Measurements from ENCODE around the gene URI1.

Gene URI1

DNA sequence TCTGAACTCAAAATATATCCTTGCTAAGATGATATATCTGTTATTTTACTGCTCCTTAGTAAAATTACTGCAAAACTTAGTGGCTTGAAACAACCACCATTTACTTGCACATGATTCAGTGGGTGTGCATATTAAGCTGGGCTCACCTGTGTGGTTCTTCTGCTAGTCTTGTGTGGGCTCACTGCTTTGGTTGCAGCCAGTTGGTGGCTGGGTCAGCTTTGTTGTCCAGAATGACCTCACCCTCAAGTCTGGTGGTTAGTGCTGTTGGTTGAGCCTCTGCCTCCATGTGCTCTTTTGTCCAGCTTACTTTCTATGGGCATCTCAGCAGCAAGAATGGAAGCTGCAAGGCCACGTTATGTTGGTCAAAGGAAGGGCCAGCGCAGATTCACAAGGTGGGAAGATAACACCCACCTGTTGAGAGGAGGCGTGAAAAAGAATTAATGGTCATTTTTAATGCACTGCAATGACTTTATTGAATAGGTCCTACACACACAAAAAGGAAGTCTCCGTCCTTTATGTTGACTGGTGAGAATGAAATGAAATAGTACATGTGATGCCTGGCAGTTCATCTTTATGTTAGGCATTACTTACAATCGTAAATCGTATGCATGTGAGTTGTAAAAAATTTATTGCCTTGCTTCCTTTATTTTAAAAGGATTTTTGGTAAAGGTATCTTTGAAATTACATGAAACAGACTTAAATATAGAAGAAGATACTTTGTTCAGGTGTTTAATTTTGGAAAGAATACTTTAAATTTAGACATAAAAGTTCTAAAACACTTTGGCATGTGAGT is 34.3 kb downstream of the URI1 start:
- DNase-seq: no peak

DNA sequence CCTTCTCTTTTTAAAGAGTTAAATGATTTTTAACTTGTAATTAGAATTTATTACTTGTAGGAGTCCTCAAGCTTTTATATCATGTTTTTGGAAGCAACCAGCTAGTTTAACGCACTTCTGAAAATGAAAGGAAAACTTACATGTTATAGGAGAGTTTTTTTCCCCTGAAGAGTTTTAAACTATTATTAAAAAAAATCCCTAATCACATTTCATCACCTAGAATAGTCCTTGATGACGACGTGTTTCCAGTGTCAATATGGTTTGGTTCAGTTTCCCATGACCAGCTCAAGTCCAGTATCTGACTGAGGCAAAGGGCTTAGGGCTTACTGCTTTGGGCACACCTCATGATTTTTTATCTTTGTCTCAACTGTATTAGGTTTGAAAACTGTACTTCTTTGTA is 36.0 kb downstream of the URI1 start:
- DNase-seq: no peak

DNA sequence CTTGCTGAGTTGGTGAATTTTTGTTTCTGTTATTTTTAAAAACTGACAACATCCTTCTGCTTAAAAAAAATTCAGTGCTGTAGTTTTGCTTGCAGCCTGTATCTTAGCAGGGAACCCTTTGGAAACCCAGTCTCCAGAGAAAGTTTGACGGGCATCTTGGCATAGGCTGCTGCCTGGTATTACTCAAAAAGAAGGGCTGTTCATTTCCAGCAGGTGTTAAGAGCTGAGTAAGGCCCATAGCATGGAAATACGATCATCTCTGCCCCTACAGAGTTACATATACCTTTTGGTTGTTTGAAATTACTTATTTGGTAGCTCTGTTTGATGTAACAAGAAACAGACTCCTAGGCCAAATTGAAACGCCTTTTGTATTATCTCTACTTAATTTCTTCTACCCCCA is 41.5 kb downstream of the URI1 start:
- no peak for DNase-seq

DNA sequence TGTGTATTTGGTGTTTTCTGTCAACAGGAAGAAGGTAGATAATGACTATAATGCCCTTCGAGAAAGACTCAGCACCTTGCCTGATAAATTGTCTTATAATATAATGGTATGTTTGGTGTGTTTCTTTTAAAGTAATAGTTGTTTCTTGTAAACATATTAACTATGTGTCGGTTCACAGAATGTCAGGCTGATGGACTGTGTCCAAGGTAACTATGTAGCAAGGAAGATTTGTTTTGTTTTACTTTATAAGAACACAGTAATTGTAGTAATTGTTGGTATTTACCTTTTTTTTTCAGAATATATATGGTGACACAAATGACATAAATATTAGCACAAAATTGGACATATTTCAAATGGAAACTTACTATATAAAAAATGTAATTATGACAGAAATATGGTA is 43.2 kb downstream of the URI1 start:
- DNase-seq: no peak

DNA sequence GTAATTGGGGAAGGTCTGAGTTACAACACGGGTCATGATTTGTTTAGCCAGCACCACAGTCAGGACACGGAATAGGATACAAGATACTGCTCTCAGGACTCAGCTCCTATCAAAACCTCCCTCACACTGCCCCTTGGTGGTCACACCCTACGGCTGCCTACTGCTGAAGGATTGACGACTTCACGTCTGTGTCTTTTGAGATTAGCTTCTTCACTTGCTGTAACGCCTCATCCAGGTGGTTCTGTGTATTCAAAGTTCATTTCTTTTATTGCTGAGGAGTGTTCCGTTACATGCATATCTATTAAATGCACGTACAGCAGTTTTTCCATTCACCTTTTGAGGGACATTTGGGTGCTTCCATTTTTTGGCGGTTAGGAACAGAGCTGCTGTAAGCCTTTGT is 46.3 kb downstream of the URI1 start:
- DNase-seq: no peak

DNA sequence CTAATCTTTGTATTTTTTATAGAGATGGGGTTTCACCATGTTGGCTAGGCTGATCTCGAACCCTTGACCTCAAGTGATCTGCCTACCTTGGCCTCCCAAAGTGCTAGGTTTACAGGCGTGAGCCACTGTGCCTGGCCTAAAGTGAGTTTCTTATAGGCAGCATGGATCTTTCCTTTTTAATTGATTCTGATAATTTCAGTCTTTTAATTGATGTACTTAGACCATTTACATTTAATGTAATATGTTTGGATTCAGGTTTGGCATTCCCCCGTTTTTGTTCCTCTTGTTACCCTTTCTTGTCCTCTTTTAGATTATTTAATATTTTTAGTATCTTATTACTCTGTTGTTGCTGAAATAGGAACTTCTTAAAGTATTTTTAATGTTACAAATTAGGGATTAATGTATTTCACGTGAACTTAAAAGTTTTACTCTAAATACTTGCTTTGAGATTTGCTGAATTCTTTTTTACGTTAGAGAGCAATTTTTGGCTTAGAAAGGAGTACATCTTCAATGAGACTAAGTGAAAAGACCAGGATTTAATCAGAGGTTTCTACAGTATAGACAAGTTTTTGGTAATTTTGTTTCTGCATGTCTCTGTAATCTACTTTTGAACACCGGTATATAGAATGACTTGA is 50.3 kb downstream of the URI1 start:
- DNase-seq: no peak

DNA sequence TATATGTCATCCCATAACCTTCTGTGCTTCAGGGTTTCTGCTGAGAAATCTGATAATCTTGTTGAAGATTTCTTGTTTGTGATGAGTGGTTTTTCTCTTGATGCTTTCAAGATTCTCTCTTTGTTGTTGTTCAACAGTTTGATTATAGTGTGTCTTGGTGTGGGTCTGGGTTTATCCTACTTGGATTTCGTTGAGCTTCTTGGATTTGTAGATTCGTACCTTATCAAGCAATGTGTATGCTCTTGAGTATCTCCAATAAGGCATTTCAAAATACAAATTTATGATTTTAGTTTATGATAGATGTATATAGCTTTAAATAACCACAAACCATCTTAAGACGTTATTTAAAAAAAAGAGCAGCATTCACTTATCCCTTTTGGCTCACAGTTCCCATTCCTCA is 57.5 kb downstream of the URI1 start:
- DNase-seq: no peak

DNA sequence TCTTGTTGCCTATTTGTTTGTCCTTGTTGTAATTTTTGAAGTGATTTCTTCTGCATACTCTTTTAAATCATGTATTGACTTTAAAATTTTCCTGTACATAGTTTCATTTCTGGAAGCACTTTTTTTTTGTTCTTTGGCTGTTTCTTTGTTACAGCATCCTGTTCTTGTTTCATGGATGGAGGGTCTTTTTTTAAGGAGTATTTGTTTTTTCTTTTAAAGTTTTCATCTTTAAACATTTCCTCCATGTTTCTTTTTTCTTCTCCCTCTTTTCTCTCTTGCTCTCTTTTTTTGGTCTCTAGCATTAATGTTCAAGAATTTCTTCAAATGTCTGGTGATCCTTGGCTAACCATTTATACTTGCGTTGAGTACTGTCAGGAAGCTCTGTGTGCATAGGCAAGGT is 58.8 kb downstream of the URI1 start:
- DNase-seq: no peak

DNA sequence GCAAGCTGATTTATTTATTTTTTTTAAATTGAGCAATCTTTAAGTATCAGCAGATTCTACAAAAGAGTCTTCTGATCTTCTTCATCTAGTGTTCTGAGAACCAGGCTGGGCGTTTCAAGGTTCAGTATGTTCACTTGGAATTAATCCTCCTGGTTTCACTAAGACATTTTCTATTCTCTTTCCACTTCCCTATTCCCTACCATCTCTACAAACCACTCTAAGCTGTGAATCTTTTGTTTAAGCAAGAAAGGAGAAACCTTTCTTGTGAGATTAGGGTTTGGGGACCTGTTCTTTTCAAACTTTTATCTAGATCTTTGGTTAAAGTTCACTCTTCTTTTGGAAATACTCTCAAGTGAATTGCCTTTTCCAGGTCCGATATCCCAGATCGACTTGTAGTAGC is 59.3 kb downstream of the URI1 start:
- DNase-seq: no peak

DNA sequence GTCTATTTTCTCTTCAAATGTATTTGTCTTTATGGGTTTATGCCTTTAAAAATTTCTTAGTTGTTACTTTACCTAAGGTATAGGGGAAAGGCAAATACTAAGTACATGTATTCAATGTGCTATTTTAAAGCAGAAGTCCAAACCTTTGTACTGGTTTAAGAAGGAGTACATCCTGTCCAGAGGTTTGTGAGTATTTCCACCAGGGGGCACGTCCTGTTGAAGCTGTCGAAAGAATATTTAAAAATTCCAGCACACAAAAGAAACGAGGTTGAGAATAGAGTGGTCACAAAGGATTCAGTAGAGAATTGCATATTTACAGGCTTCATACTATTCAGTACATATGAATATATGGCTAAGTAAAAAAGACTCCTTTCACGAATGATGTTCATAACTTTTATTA is 59.8 kb downstream of the URI1 start:
- DNase-seq: no peak

DNA sequence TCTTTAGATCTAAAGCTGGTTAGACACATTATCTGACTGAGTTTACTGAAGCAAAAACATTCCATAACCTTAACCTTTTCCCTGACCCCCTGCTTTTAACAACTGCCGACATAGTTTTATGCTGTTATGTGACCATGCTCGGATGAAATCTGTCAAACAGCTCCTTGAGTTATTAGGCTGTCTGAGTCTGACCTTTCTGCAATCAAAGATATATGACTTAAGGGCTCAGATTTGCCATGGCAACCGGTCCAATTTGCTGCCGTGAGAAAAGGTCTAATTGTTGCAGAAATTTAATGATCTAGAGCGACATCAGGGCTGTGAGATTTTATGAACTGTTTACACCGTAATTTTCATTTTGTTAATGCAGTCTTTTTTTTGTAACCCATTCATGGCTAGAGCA is 61.8 kb downstream of the URI1 start:
- no peak for DNase-seq

DNA sequence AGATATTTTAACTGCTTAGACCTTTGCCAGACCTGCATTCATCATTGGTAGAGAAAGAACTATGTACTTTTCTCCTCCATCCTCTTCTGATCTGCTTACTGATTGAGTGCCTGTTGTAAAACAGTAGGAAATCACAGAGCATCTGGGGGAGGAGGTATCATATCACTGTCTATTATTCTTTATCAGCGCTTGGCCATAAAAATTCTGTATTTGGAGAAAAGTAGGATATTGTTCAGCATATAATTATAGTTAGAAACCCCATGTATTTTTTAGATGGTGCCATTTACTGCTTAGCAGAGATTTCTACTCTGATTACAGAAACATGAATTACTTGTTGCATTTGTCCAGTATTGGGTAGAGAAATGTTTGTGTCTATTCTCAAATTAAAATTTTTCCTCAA is 62.4 kb downstream of the URI1 start:
- no peak for DNase-seq

DNA sequence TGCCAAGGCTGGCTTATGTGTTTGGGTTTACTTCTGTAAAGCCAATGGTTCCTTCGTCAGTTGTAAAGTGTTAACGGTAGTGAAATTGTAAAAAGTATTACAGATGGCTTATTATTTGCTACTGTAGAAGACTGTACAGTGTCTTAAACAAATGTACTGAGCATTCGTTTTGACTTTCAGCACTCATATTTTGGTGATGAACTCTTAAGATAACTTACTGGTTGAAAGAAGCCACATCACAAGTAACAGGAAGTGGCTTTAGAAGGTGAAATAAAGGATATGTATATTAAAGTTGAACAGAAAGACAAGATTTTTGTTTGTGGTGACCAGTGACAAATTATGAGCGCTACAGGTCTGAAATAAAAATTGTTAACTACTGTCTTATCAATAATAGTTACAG is 64.2 kb downstream of the URI1 start:
- DNase-seq: peak; percentile 23

DNA sequence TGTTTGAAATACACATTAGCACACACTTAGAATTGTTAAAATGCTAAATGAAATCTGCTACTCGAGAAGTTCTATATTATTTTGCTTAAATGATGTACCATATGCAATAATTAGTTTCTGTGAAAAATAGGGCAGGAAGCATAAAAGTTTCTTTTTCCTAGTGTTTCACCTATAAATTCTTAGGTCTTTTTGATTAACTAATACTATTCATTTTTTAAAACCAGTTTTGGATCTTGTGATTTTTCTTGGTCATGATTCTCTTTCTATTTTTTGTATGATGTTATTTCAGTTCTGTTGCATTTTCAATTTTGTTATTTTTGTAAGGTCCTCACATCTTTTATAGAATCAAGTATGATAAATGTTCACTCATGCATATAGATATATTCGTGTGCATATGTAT is 66.1 kb downstream of the URI1 start:
- no peak for DNase-seq

DNA sequence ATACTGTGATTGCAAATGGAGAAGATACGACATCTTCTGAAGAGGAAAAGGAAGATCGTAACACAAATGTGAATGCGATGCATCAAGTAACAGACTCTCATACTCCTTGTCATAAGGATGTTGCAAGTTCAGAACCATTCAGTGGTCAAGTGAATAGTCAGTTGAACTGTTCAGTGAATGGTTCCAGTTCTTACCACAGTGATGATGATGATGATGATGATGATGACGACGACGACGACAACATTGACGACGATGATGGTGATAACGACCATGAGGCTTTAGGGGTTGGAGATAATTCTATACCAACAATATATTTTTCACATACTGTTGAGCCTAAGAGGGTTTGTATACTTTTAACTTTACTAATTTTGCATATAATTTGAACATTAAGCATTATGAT is 67.0 kb downstream of the URI1 start:
- no peak for DNase-seq

DNA sequence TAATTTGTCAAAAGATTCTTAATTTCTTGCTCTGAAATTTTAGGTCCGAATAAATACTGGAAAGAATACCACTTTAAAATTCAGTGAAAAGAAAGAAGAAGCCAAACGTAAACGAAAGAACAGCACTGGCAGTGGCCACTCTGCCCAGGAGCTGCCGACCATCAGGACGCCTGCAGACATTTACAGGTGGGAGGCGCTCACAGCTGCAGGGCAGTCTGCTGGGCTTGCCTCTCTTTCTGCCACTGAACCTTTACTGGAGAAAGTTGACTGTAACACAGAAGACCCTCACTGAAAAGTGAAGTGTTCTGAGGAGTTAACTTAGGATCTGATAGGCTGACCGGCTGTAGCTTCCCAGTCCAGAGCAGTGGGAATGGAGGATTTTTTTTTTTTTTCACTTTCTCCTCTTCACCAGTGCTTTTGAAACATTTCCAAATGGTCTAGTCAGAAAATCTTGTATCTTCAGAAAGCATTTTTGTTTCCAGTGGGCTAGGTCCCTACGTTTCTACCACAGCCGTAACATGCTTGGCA is 69.1 kb downstream of the URI1 start:
- DNase-seq: no peak

DNA sequence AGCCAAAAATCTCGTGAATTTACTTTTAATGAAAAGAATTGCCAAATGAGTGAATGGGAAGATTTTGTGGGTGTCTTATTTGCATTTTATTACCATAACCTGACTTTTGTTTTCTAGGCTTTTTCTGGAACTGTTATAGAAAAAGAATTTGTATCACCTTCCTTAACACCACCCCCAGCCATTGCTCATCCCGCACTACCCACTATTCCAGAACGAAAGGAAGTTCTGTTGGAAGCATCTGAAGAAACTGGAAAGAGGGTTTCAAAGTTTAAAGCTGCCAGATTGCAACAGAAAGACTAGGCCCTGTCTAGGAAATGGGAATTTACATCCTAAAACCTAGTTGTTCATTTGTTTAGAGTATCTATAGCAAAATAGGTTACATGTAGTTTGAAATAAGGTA is 72.7 kb downstream of the URI1 start:
- DNase-seq: no peak

DNA sequence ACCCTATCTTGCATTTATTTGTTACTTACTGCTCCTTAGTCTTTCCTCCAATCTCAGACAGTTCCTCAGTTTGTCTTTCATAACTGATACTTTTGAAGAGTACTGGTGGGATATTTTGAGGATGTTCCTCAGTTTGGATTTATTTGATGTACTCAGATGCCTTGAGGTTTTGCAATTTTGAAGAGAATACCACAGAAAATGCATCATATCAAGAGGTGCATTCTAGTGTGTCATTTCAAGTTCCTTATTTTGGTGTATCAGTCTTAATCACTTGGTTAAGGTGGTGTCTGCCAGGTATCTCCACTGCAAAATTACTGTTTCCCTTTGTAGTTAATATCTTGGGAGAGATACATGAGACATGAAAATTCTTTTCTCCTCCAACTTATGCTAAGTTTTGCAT is 75.1 kb downstream of the URI1 start:
- no peak for DNase-seq

DNA sequence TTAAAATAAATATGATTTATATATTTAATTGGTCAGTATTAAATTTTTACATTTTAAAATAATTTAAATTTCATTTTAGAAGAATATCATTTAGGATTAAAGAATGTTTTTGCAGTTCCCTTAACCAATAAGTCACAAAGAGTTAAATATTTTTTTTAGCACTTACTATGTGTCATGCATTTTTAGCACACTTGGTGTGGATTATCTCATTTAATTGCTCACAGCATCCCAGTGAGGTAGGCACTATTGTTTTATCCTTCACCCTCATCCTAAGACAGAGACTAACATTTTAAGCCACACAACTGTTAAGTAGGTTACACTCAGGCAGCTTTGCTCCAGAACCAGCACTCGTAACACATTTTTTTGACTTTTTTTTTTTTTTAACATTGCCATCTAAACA is 78.2 kb downstream of the URI1 start:
- DNase-seq: no peak

DNA sequence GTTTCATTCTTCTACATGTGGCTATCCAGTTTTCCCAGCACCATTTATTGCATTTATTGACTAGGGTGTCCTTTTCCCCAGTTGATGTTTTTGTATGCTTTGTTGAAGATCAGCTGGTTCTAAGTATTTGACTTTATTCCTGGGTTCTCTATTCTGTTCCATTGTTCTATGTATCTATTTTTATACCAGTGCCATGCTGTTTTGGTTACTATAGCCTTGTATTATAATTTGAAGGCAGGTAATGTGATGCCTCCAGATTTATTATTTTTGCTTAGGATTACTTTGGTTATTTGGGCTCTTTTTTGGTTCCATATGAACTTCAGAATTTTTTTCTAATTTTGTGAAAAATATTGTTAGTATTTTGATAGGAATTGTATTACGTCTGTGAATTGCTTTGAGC is 80.6 kb downstream of the URI1 start:
- DNase-seq: no peak

DNA sequence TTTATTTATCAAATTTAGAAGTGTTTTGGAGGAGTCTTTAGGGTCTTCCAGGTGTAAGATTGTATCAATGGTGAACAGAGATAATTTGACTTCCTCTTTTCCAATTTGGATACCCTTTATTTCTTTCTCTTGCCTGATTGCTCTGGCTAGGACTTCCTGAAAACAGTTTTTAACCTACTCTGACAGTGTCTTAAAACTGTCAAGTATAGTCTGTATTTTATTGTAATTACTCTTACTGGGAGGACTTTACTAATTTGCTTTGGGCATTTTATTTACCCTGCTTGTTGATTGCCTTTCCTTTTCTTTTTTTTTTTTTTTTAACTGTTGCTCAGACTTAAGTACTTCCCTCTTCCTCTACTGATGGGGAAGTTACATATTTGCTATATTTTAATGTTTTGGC is 81.3 kb downstream of the URI1 start:
- no peak for DNase-seq

DNA sequence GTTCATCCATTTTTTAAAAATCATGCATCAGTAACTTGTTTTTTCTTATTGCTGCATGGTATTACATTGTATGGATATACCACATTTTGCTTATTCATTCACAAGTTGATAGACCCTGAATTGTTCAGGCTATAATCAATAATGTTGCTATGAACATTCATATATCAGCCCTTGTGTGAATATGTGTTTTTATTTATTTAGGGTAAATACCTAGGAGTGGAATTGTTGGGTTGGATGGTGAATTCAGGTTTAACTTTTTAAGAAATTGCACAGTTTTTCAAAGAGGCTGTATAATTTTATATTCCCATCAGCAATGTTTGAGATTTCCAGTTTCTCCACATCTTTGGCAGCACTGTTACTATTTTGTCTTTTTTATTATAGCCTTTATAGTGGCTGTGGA is 82.1 kb downstream of the URI1 start:
- DNase-seq: no peak

DNA sequence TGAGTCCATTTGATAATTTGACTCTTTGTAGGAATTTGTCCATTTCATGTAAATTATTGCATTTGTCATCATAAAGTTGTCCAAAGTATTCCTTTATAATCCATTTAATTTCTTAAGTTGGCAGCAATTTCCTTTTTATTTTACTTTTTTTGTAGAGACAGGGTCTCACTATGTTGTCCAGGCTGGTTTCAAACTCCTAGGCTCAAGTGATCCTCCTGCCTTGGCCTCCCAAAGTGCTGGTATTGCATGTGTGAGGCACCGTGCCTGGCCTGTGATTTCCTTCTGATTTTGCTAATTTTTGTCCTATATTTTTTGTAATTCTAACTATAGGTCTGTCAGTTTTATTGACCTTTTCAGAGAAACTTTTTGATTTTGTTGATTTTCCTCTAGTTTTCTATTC is 84.9 kb downstream of the URI1 start:
- DNase-seq: no peak

DNA sequence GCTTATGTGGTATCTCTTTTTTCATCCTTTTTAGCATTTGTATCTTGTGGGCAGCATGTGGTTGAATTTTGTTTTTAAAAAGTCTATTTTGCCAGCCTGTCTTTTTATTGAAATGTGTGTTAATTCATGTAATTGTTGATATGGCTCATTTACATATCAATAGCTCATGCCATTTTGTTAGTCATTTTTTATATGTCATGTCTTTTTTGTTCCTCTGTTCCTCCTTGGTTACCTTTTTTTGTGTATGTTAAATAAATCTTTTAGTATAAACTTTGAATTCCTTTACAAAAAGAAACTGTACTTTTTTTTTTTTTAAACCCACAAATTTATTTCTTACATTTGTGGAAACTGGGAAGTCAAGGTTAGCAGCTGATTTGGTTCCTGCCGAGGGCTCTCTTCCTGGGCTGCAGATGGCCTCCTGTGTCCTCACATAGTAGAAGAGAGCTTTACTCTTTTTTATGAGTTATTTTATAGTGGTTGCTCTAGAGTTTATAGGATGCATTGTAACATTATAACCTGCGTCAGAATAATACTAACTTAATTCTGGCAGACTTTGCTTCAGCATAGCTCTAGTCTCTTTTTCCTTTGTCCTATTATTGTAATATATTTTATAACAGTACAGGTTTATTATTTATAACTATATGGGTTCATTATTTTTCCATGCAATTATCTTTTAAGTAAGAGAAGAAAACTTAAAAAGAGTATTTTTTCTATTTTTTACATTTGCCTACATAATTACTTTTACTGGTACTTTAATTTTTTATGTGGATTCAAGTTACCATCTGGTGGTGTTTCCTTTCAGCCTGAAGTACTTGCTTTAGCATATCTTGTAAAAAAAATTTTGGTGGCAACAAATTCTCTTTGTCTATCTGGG is 86.3 kb downstream of the URI1 start:
- DNase-seq: no peak

Measured in CD4-positive, alpha-beta T cell treated with Interleukin-4 for 4 hours (primary cell).